Heart left ventricle (tissue), 16 donors: ENCODE measurements around the gene RPS14. TPM values are rescaled to one million over a fixed set of nuclear protein-coding genes. Genes with fewer than 3 reads are reported as not detected.

Source experiments
- ATAC-seq, 4 donors: fragments of 200-7000 bp; cut with Tn5 transposase; one replicate each; pipeline ENCODE4 v1.9.1; 2020 to 2022; ENCODE audit warnings: moderate library complexity in 4 of 4, mild to moderate bottlenecking in 3 of 4, moderate number of reproducible peaks in 1 of 4
- DNase-seq, 5 donors: peaks; one replicate each; pipeline ENCODE4 v3.0.0-alpha.2; 2020
- H3K27ac ChIP-seq, 12 donors: fragments of 200-600 bp; sonication (generic) in 4 of 12; one replicate each; pipeline versions ENCODE4 v1.5.0 to v1.8.0; 2016 to 2022; ENCODE audit warnings: mild to moderate bottlenecking in 2 of 12
- H3K27me3 ChIP-seq, 9 donors: fragments of 200-600 bp; sonication (generic) in 2 of 9; one replicate each; pipeline versions ENCODE4 v1.5.1 to v1.8.0; 2016 to 2022; ENCODE audit warnings: mild to moderate bottlenecking in 3 of 9
- H3K36me3 ChIP-seq, 9 donors: fragments of 200-600 bp; sonication (generic) in 2 of 9; one replicate each; pipeline versions ENCODE4 v1.5.0 to v1.8.0; 2018 to 2022; ENCODE audit warnings: mild to moderate bottlenecking in 2 of 9
- H3K4me1 ChIP-seq, 12 donors: fragments of 200-600 bp; sonication (generic) in 4 of 12; one replicate each; pipeline versions ENCODE4 v1.5.0 to v1.8.0; 2016 to 2022; ENCODE audit warnings: mild to moderate bottlenecking in 3 of 12
- H3K4me3 ChIP-seq, 12 donors: fragments of 200-600 bp; sonication (generic) in 4 of 12; one replicate each; pipeline versions ENCODE4 v1.5.0 to v1.8.0; 2017 to 2022; ENCODE audit warnings: mild to moderate bottlenecking in 9 of 12, moderate library complexity in 4 of 12
- H3K9me3 ChIP-seq, 12 donors: fragments of 200-600 bp; sonication (generic) in 4 of 12; one replicate each; pipeline versions ENCODE4 v1.5.0 to v1.8.0; 2016 to 2022; ENCODE audit warnings: mild to moderate bottlenecking in 1 of 12
- POLR2A ChIP-seq, 2 donors: fragments of 450-650 bp; IDR thresholded peaks; one replicate each; pipeline ENCODE4 v1.6.1; 2017; ENCODE audit warnings: antibody characterized with exemption in 2 of 2, mild to moderate bottlenecking in 2 of 2, moderate library complexity in 2 of 2
- WGBS, 4 donors: extraction: QIAGEN DNeasy Blood & Tissue Kit in 2 of 4; methylation state at CpG; one replicate each; pipeline versions ENCODE4 v1.1.5 to v1.1.7; 2013 to 2018; 5-methylcytosine and 5-hydroxymethylcytosine counted together
- intact Hi-C, 10 donors: fragments of 100-400 bp; cut with DNase I; formaldehyde crosslinking; loops; one replicate each; pipeline versions ENCODE4 v1.11.1 to v1.14.2; 2022
- polyA plus RNA-seq, 2 donors: library from polyadenylated mRNA; stranded (reverse); fragments of 200-250 nt; gene quantifications; one replicate each; pipeline ENCODE4 v1.2.3, GENCODE V29; 2013
- total RNA-seq, 9 donors: library from RNA; depleted of rRNA in 2 of 9; stranded (reverse); fragments of >200 nt in 2 of 9; fragmentation: NEBNext Ultra II Directional in 3 of 9; extraction: Animal tissue kit (Norgen Biotek cat#: 25700) in 3 of 9; gene quantifications; one replicate each; pipeline versions ENCODE4 v1.1.0 to v1.2.4, GENCODE V29; 2016 to 2023
- TF ChIP-seq, protein P1 (sequence below), 12 donors: fragments of 200-600 bp; sonication (generic) in 4 of 12; IDR thresholded peaks; one replicate each; pipeline versions ENCODE4 v1.5.0 to v1.8.0; 2018 to 2022; ENCODE audit warnings: antibody characterized with exemption in 12 of 12, mild to moderate bottlenecking in 5 of 12
- donor health status: ischemic (EF 13 %, LVEDD 7.1; RV severe dilation, severe dysfunction).
- donor health status: healthy with polysubstance abuse.
- donor health status: DM: no; HTN: yes; CAD: no.
- donor health status: DM: no; HTN: no; CAD: no.
- donor health status: ischemic (EF 25% LVEDD 6.9; RV normal size, moderate dysfunction).
- donor health status: ischemic (EF 25% LVEDD 5.7; RV mildly dilated, moderate dysfunction).
- donor health status: healthy.
- donor health status: DM: yes; HTN: yes; CAD: no.
- donor health status: ischemic (EF 35%, LVEDD 5.7; RV mildly dilated, moderate dysfunction).
- donor health status: nonischemic (EF 11% LVEDD 7.7; RV severe dilation, severe dysfunction).
- donor health status: DM: yes; HTN: yes; CAD: no.
- donor health status: PGD.
- donor health status: ischemic (EF 29% LVEDD 5.4; RV normal size, mild dysfunction).
- donor health status: nonischemic (EF 23%, LVEDD 6.1; RV moderate dilation, normal function).

Gene RPS14
- total and polyA plus RNA-seq, 11 donors = 1,031 to 3,474 (median 1,358) TPM

DNA sequence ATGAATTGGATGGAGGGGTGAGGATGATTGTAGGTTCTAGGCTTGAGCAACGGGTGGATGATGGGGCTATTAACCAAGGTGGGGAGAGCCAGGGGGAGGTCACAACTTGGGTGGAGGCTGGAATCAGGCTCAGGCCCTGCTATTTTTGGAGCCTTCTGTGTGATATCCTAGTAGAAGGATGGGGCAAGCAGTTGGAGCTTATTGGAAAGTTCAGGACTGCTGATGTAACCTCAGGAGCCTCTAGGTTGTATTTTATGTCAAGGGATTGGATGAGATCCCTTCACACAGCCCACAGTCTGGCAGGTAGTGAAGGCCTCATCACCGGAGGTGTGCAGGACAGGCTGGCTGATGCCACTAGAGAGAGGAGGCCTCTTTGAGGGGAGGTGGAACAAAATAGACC, 11.2 kb upstream of the RPS14 start:
- no peak overlapping the region for H3K4me3 ChIP-seq
- 53 to 64% (median 55%) methylated on average over 2 of the region's 2 CpGs for WGBS, 4 donors
- no peaks in the 10 kb centered on the region for H3K27me3 ChIP-seq
- DNase-seq (no peak), ATAC-seq (no peak)
- H3K4me1 ChIP-seq = peaks cover 0 to 30% (median 19%) of the 10 kb centered on the region in 12 donors
- no peak overlapping the region for H3K27ac ChIP-seq
- H3K9me3 ChIP-seq = no peaks in the 10 kb centered on the region
- H3K36me3 ChIP-seq = no peaks in the 10 kb centered on the region
- TF ChIP-seq, protein P1, sequence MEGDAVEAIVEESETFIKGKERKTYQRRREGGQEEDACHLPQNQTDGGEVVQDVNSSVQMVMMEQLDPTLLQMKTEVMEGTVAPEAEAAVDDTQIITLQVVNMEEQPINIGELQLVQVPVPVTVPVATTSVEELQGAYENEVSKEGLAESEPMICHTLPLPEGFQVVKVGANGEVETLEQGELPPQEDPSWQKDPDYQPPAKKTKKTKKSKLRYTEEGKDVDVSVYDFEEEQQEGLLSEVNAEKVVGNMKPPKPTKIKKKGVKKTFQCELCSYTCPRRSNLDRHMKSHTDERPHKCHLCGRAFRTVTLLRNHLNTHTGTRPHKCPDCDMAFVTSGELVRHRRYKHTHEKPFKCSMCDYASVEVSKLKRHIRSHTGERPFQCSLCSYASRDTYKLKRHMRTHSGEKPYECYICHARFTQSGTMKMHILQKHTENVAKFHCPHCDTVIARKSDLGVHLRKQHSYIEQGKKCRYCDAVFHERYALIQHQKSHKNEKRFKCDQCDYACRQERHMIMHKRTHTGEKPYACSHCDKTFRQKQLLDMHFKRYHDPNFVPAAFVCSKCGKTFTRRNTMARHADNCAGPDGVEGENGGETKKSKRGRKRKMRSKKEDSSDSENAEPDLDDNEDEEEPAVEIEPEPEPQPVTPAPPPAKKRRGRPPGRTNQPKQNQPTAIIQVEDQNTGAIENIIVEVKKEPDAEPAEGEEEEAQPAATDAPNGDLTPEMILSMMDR (IDR thresholded peaks at IDR 0.05) = no peak
- no peak for TF ChIP-seq POLR2A (IDR thresholded peaks at IDR 0.05)
- intact Hi-C loops = loop anchor here in 8 of 10 donors (5.0 to 10.0 kb wide), 5 partner anchors 37 to 384 kb away; partner anchors contain the start of gene IRGM (in 1 of the 8)

DNA sequence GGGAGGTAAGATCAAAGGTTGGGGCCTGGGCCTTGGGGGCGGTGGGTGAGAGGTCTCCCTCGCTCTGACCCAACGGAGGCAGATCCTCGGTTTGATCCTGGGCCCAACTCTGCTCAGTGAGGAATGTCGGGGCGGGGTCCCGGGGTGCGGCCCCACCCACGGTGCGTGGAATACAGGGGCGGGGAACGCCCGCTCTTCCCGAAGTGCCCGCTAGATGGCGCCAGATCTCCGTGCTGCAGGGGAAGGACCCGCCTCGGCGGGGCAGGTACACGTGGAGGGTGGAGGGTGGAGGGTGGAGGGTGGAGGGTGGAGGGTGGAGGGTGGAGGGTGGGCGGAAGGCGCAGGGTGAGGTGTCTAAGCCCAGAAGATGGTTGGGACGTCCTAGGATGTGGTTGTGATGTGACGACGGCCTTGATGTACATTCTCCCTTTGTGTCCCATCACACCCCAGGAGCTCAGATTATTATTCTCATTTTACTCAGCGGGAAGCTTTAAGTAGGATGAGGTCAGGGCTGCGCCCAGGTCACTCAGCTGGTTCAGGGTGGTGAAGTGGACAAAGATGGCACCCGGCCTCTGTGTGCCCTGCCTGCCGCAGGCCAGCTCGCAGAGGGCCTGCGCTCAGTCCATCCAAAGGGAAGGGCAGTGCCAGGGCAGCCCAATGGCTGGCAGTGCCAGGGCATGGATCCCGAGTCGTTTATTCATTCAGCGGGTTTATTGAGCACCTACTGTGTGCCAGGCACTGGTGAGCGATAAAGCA, 9.4 kb upstream of the RPS14 start:
- Histone ChIP-seq H3K4me3 (peak overlapping the region in 8 of 12 donors; percentile 15 to 46 (median 36)), H3K27me3 (no peaks in the 10 kb centered on the region), H3K36me3 (no peaks in the 10 kb centered on the region), H3K9me3 (no peaks in the 10 kb centered on the region), H3K4me1 (peaks cover 0 to 14% (median 4%) of the 10 kb centered on the region in 12 donors), H3K27ac (peak overlapping the region in 2 of 12 donors; percentile 2 to 53)
- ATAC-seq (peak; percentile 86 to 96 (median 92)), DNase-seq (peak; percentile 75 to 90 (median 80))
- no peak for TF ChIP-seq POLR2A (IDR thresholded peaks at IDR 0.05)
- TF ChIP-seq, protein P1 (IDR thresholded peaks at IDR 0.05) = peak; percentile 68 to 97 (median 82)
- intact Hi-C loops = loop anchor here (1.0 to 10.0 kb wide), 14 partner anchors 62 to 393 kb away; partner anchors contain the start of gene IRGM (in 3 of the 10)
- WGBS, 4 donors = 14 to 30% (median 21%) methylated on average over 26 to 36 of the region's 36 CpGs

DNA sequence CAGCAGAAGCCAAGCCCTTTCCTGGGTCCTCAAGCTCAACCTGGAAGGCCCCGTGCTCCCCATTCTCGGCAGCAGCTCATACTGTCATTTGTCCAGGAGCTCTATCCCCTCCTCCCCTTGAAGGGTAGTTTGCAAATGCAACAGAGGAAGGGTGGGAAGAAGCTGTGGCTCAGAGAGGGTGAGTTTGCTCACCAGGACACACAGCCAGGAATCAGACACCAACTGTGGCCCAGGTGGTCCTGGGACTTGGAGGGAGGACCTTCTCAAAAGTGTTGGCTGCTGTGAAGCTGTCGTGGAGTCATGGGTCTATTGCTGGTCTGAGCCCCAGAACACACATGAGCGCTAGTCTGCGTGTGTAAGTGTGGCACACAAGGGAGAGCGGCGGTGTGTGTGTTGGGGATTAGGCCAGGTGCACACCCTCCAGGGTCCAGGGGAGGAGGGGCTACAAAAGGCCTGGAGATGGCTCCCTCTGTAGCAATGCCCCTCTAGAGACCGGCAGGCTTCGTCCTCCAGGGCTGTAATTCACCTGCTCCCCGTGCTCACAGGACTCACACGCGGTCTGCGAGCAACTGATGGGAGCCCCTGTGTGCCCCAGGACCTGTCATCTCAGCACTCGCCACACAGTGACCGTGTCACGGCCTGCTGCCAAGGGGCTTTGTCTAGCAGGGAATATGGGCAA, 8.2 kb upstream of the RPS14 start:
- Histone ChIP-seq H3K4me1 (peaks cover 0 to 24% (median 3%) of the 10 kb centered on the region in 12 donors), H3K36me3 (no peaks in the 10 kb centered on the region), H3K27me3 (no peaks in the 10 kb centered on the region), H3K27ac (no peak overlapping the region), H3K9me3 (no peaks in the 10 kb centered on the region), H3K4me3 (no peak overlapping the region)
- intact Hi-C loops = loop anchor here (2.0 to 10.0 kb wide), 12 partner anchors 63 to 395 kb away; partner anchors contain the start of gene IRGM (in 3 of the 10)
- no peak for DNase-seq
- whole genome bisulfite sequencing, 4 donors = 85 to 93% (median 90%) methylated on average over 16 of the region's 16 CpGs
- ATAC-seq = no peak
- TF ChIP-seq, protein P1 (IDR thresholded peaks at IDR 0.05) = no peak
- no peak for TF ChIP-seq POLR2A (IDR thresholded peaks at IDR 0.05)

DNA sequence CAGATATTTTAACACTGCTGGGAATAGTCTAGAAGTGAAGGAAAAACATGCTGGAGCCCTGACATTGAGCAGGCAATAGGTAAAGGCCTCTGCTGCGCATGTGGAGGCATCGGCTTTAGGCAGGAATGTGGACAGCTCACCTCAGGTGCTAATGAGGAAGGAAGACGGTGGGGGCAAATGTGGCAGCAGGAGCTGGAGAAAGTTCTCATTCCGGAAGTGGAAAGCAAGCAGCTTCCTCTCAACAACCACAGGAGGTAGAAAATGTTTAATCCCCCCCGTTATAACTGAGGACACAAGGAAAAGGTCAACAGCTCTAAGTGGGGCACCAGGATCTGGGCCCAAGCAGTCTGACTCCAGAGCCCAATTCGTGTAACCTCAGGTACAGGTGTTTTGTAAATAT, 7.6 kb upstream of the RPS14 start:
- intact Hi-C loops = loop anchor here in 7 of 10 donors (2.0 to 10.0 kb wide), 8 partner anchors 65 to 395 kb away; partner anchors contain the start of gene IRGM (in 3 of the 7)
- peaks cover 0 to 24% (median 3%) of the 10 kb centered on the region in 12 donors for H3K4me1 ChIP-seq
- DNase-seq (no peak), ATAC-seq (no peak)
- H3K27ac ChIP-seq = no peak overlapping the region
- no peaks in the 10 kb centered on the region for H3K27me3 ChIP-seq
- H3K9me3 ChIP-seq = no peaks in the 10 kb centered on the region
- no peak overlapping the region for H3K4me3 ChIP-seq
- H3K36me3 ChIP-seq = no peaks in the 10 kb centered on the region
- TF ChIP-seq POLR2A (IDR thresholded peaks at IDR 0.05) = no peak
- TF ChIP-seq, protein P1 (IDR thresholded peaks at IDR 0.05) = no peak
- WGBS, 4 donors = 62 to 75% (median 68%) methylated on average over 6 of the region's 6 CpGs
